ENCODE data around the gene TUBB.

Gene TUBB

GRCh38 chr6:30766461-30767157 is 46.5 kb downstream of the TUBB start:
- Histone ChIP-seq H4K20me1 (ENCODE audit: insufficient read depth, low read length) (no peaks in the 10 kb centered on the region), H3K4me3 (ENCODE audit: low read depth, low read length, poor library complexity, severe bottlenecking) (no peak overlapping the region), H3F3A (ENCODE audit: insufficient read depth, low read length) (no peaks in the 10 kb centered on the region), H3K9ac (ENCODE audit: low read length) (no peak overlapping the region), H2AFZ (ENCODE audit: low read length) (no peak overlapping the region), H3K9me2 (ENCODE audit: low read depth, low read length) (no peaks in the 10 kb centered on the region), H3K79me2 (ENCODE audit: insufficient read depth, low read length) (no peaks in the 10 kb centered on the region), H3K4me1 (ENCODE audit: insufficient read depth, low read length, severe bottlenecking) (no peaks in the 10 kb centered on the region), H3K27me3 (ENCODE audit: insufficient read depth, low read length) (no peaks in the 10 kb centered on the region; the same call in 1 of the 2 replicates), H3K4me2 (ENCODE audit: low read length) (no peak overlapping the region), H3K36me3 (ENCODE audit: insufficient read depth, low read length) (no peaks in the 10 kb centered on the region), H3K9me3 (ENCODE audit: low read length) (no peaks in the 10 kb centered on the region), H3K27ac (ENCODE audit: low read depth, low read length, poor library complexity, severe bottlenecking) (no peak overlapping the region)
- TF ChIP-seq CTCF (IDR thresholded peaks at IDR 0.05; ENCODE audit: low read length) (no peak), EZH2 (IDR thresholded peaks at IDR 0.05; ENCODE audit: borderline replicate concordance, low read length) (no peak)

GRCh38 chr6:30767158-30767943 is 47.2 kb downstream of the TUBB start:
- Histone ChIP-seq H3K9ac (ENCODE audit: low read length) (no peak overlapping the region), H3K4me3 (ENCODE audit: low read depth, low read length, poor library complexity, severe bottlenecking) (no peak overlapping the region), H3K9me2 (ENCODE audit: low read depth, low read length) (no peaks in the 10 kb centered on the region), H3K36me3 (ENCODE audit: insufficient read depth, low read length) (no peaks in the 10 kb centered on the region), H4K20me1 (ENCODE audit: insufficient read depth, low read length) (no peaks in the 10 kb centered on the region), H3K27ac (ENCODE audit: low read depth, low read length, poor library complexity, severe bottlenecking) (no peak overlapping the region), H3F3A (ENCODE audit: insufficient read depth, low read length) (no peaks in the 10 kb centered on the region), H3K79me2 (ENCODE audit: insufficient read depth, low read length) (no peaks in the 10 kb centered on the region), H2AFZ (ENCODE audit: low read length) (no peak overlapping the region), H3K9me3 (ENCODE audit: low read length) (no peaks in the 10 kb centered on the region), H3K4me1 (ENCODE audit: insufficient read depth, low read length, severe bottlenecking) (no peaks in the 10 kb centered on the region), H3K4me2 (ENCODE audit: low read length) (no peak overlapping the region), H3K27me3 (ENCODE audit: insufficient read depth, low read length) (no peaks in the 10 kb centered on the region; the same call in 1 of the 2 replicates)
- no peak for TF ChIP-seq CTCF (IDR thresholded peaks at IDR 0.05; ENCODE audit: low read length)
- TF ChIP-seq EZH2 (IDR thresholded peaks at IDR 0.05; ENCODE audit: borderline replicate concordance, low read length), result no peak

DNA sequence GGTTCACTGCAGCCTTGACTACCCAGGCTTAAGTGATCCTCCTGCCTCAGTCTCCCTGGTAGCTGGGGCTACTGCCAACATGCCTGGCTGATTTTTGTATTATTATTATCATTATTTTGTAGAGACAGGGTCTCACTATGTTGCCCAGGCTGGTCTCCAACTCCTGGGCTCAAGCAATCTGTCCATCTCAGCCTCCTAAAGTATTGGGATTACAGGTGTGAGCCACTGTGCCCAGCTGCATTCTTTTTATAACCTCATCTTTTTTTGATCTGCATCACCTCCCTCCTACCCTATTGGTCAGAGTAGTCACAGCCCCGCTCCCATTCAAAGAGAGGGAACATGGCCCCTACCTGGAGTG is 47.8 kb downstream of the TUBB start:
- H3K27me3 ChIP-seq (ENCODE audit: insufficient read depth, low read length), result no peaks in the 10 kb centered on the region; the same call in 1 of the 2 replicates
- no peak overlapping the region for H3K4me2 ChIP-seq (ENCODE audit: low read length)
- no peaks in the 10 kb centered on the region for H3F3A ChIP-seq (ENCODE audit: insufficient read depth, low read length)
- no peaks in the 10 kb centered on the region for H4K20me1 ChIP-seq (ENCODE audit: insufficient read depth, low read length)
- no peaks in the 10 kb centered on the region for H3K36me3 ChIP-seq (ENCODE audit: insufficient read depth, low read length)
- H3K9ac ChIP-seq (ENCODE audit: low read length), result no peak overlapping the region
- H3K9me2 ChIP-seq (ENCODE audit: low read depth, low read length), result no peaks in the 10 kb centered on the region
- H3K4me1 ChIP-seq (ENCODE audit: insufficient read depth, low read length, severe bottlenecking), result no peaks in the 10 kb centered on the region
- no peak for TF ChIP-seq CTCF (IDR thresholded peaks at IDR 0.05; ENCODE audit: low read length)
- no peak for TF ChIP-seq EZH2 (IDR thresholded peaks at IDR 0.05; ENCODE audit: borderline replicate concordance, low read length)
- H3K9me3 ChIP-seq (ENCODE audit: low read length), result no peaks in the 10 kb centered on the region
- no peak overlapping the region for H2AFZ ChIP-seq (ENCODE audit: low read length)
- H3K79me2 ChIP-seq (ENCODE audit: insufficient read depth, low read length), result no peaks in the 10 kb centered on the region
- no peak overlapping the region for H3K4me3 ChIP-seq (ENCODE audit: low read depth, low read length, poor library complexity, severe bottlenecking)
- H3K27ac ChIP-seq (ENCODE audit: low read depth, low read length, poor library complexity, severe bottlenecking), result no peak overlapping the region

Measured in OCI-LY1 (cell line).